HG03025 (cell line): ENCODE results near the gene HSD17B7.
"Not testable (repeated sequence)": the region's sequence is repeated elsewhere in the genome, so short reads cannot be mapped to it uniquely, and the experiment has no call there.

Experiments
- ATAC-seq: cut with Tn5 transposase; IDR thresholded peaks from one replicate; pipeline ENCODE4 v1.9.1; 2021; ENCODE audit warnings: mild to moderate bottlenecking, moderate library complexity; ENCODE audit not compliant: unreplicated experiment, low FRiP score

Gene HSD17B7

DNA sequence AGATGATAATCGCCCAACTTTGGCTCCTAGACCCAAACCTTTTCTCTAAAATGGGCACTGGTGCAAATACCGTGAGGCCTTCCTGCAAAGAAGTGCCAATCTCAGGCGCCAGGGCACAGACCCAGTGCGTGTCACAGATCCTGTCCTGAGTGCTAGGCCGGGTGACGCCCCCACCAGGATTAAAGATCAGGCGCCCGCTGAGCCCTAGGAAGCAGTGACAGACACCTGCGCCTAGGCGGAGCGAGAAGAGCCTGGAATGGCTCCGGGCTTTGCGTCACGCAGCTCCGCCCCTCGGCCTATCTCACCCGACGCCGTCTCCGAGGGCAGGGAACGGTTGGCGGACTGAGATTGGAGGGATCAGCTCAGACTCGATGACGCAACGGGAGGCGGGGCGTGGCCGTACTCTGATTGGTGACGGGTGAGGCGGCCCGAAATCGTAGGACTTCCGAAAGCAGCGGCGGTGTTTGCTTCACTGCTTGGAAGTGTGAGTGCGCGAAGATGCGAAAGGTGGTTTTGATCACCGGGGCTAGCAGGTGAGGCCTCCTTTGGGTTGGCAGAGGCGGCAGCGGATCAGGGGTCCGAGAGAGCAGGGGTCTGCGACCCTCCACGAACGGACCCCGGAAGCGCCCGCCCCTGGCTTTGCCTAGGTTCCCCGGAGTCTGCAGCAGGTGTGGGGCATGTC lies at the start of gene HSD17B7:
TSS of gene HSD17B7 (plus strand) at position 400 of the 682 bp plus-strand sequence. CDS start at position 499, 99 bp downstream.
- ATAC-seq: peak; percentile 99

DNA sequence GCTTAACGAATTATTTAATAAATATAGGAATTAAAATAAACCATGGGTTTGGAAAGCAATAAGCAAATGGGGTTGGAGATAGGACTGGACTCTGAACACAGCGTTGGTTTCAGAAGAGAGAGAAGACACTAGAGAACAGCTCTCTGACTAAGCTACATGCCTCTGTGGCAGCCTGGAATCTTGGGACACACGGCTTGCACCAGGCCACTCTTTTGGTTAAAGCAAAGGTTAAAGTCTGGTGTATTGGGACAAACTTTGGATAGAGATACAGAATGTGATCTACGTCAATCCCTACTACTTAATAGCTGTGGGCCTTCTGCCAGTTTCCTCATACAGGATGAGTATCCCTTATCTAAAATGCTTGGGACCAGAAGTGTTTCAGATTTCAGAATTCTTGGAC lies 49.7 kb upstream of the HSD17B7 start:
- no peak for ATAC-seq

DNA sequence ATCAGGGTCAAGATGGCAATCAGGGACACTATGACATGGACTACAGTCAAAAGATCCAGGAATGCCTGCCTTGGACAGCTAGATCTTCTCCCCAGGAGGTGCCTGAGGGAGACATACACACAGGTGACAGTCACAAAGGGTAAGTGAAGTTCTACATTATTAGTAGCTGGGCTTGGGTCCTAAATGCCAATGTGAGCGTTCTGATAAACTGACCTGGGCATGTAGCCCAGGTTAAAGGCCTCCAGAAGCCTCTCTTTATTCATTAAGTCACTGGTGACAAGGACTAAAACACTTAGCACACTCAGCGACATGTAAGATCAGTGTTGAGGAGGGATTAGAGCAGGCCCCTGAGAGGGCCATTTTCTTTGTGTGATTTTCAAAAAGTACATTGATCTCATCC lies 48.9 kb upstream of the HSD17B7 start:
- ATAC-seq: no peak

- not testable (repeated sequence) for ATAC-seq
Measured at GRCh38 chr1:162746264-162746942, 44.1 kb upstream of the HSD17B7 start.

- ATAC-seq: no peak
Measured at GRCh38 chr1:162753001-162753658, 37.4 kb upstream of the HSD17B7 start.

GRCh38 chr1:162753998-162754585 lies 36.4 kb upstream of the HSD17B7 start:
- ATAC-seq: no peak

GRCh38 chr1:162755306-162755705 lies 35.2 kb upstream of the HSD17B7 start:
- no peak for ATAC-seq

DNA sequence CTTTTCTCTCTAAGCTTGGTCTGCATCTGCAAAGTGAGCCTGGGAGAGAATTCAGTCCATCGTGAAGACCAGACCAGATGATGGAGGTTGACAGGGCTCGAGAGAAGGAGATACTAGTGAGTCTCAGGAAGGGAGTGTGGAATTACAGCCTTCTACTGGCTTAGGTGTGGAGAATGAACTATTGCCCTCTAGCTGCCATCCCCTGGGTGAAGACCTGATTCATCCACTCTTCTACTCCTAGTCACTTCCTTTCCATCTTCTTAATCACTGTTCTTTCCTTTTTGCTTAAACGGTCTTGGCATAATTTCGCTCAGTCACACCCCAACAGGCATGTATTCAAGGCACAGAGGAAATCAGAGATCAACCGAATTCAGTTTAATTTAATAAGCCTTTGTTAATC lies 34.0 kb upstream of the HSD17B7 start:
- ATAC-seq: no peak

- ATAC-seq: no peak
Measured at GRCh38 chr1:162757476-162757875, 33.0 kb upstream of the HSD17B7 start.

DNA sequence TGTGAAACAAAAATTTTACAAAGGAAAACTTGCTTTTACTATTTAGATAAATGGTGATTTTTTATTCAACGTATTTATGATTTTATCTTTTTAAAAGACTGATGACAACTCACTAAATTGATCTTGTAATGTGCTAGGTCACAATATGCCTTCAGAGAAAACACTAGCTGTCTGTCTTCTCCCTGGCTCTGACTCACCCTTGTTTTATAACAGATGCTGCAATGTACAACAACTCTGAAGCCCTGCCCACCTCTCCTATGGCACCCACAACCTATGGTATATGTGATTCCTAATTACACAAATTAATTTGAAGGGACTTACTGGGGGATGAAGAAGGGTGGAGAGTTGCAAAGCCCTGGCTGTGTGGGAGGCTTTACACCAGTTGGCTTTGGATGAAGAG lies 24.7 kb upstream of the HSD17B7 start:
- no peak for ATAC-seq

GRCh38 chr1:162772571-162773154 lies 17.8 kb upstream of the HSD17B7 start:
- ATAC-seq: no peak

DNA sequence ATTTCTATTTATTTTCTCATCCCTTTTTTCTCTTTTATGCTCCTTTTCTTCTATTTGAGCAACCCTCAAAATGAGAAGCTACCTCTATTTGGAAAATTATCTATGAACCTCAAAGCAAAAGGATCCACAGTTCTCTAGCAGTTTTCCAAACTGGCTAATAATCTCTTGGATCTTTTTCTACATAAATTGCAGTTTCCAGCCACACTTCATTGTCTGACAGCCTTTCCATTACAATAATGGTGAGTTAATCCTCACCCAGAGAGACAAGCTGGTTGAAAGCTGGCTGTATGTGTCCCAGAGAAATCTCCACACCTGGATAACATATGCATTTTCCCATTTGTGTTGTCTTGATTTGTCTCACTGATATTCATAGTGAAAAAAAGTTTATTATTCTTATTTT lies 16.5 kb upstream of the HSD17B7 start:
- no peak for ATAC-seq

DNA sequence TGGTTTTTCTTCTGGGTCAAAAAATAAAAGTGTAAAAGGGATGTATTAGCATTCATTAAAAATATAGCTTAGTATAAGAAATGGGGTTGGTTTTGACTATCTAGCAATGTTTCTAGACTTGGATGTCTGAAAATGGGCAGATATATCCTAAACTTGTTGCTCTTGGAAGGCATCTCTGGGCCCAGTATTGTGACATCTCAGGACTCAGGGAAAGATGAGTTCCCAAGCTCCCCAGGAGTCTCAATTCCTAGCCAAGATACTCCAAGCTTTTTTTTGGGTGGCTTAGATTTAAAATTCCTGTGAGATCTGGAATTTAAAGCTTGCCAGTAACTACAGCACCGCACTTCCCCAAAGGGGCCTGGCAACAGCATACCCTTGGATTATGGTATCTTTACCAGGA lies 11.5 kb upstream of the HSD17B7 start:
- ATAC-seq: no peak

- ATAC-seq: no peak
Measured at GRCh38 chr1:162782671-162783070, 7.8 kb upstream of the HSD17B7 start.

DNA sequence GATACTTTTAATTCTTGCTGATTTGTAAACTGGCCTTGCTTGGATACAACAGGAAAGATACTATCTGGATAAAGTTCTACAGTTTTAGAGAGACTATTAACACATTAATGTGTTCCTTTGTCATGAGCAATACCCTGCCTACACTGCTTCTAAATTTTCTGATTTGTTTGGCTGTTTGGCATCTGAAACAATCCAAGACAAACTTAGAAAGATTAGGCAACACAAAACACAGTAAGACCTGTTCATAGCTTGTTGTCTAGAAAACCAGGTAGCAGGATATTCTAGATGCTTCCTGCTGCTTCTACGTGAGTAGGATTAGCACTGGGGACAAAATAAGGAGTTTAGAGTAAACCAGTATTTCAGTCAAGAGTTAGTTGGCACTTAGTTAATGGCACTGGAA lies 5.6 kb upstream of the HSD17B7 start:
- ATAC-seq: not testable (repeated sequence)

DNA sequence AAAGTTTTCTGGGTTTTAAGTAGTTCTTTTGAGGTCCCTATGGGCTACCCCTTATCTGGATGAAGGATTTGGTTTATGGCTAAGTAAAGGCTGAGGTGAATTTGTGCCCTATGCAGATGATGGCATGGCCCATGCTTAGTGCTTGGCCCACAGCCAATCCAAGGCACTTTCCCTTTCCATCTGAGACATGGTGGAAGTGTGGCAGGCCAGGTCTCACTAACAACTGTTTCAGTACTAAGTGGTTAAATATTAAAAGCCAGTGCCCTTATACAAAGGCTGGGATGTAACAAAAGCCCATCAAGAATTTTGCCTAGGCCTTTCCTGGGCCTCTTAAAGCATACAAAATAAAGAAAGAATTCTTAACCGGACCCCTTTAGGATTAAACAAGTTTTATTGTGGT lies 1.7 kb upstream of the HSD17B7 start:
- ATAC-seq: not testable (repeated sequence)

DNA sequence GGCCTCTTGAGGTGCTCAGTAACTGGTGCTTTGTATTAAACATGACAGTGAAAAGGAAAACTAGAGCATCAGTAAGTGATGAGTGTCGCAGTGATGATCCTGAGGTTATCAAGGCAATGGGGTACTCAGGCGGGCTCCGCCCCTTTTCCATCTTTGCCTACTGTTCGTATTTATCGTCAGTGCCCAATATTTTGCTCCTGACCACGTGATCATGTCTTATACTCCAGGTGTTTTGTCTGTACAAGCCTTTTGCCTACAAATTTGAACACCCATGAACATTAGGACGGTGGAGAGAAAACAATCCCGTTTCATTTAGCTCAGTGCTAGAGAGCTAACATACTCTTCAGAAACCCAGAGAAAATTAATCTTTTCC lies 469 bp downstream of the HSD17B7 start:
- ATAC-seq: not testable (repeated sequence)

- ATAC-seq: not testable (repeated sequence)
Measured at GRCh38 chr1:162794284-162794683, 3.8 kb downstream of the HSD17B7 start.

GRCh38 chr1:162796617-162797279 lies 6.2 kb downstream of the HSD17B7 start:
- not testable (repeated sequence) for ATAC-seq
